ENCODE measurements around the gene HIVEP3.

Gene HIVEP3

DNA sequence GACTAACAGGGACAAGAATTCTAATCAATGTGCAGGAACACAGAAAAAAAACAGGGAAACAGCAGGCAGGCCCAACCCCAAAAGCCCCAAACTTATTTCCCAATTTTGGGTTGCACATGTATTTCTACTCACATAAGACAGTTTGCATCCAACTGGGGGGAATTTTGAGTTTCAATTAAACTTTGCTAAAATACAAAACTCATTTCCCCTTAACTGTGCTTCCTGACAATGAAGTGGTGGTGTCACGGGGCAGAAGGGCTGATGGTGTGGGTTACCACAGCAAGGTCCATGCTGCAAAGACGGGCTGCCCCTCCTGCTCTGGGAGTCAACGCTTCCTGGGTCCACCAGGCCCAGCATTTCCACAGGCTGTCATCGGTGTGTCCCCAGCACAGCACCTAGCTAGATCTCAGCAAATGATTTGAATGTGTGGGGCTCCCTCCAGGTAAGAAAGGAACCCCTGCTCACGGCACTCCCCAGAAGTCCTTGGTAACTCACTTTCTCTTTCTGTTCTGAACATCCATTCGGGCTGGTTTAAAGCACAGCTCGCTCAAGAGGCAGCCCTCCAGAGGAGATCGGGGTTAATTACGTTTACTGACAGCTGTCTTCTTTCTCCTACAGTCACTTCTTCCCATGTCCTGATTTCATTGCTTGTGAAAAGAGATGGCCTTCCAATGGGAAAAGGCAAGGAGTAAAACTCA is 27.4 kb downstream of the HIVEP3 start:
- peak; percentile 83 for DNase-seq

DNA sequence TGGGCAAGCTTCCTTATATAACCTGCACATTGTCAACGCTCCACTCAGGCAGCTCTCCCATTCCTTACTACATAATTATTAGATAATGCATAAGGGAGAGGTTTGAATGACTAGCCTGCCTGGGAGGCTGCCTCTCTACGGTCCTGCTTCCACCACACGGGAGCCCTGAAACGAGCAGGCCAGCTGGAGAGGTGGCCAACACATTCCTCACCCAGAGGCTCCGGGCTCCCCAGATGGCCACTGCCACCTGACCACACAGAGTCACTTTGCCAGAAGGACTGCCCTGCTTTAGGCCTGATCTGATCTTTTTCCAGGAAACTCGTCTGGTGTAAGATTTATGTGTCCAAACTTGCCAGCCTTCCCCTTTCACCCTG is 27.9 kb downstream of the HIVEP3 start:
- no peak for DNase-seq

DNA sequence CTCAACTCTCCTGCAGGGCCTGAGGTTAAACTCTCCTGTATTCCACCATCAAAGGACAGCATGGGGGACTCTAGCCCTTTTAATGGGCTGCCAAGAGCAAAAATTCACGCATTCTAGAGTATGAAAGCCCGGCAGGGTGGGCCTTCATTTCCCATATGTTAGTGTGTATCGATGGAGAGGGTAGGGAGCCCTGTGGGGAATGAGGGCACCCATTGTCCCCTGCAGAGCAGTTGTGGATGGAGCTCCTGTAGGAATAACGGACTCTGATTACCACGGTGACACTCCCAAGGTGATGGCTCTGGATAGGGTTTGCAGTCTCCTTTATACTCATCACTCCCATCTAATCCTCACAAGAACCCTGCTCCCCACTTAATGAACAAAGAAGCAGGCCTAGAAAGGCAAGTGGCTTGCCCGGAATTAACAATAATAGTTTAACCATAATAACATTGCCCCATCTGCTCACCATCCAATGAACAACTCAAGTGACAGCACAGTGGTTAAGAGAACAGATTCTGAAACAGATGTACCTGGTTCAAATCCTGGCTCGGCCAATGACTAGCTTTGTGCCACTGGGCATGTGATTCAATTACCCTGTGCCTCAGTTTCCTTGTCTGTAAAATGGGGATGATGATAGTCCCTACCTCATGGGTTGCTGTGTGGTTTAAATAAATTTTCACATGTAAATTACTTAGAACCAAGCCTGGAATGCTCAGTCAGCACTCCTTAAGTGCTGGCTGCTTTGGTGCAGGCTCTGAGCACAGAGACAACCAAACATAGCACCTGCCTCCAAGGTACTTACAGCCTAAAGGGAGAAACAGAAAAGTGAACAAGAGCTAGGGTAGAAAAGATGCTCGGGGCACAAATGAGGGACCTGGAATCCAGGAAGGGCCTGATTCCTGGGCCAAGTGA is 29.0 kb downstream of the HIVEP3 start:
- DNase-seq, result no peak

DNA sequence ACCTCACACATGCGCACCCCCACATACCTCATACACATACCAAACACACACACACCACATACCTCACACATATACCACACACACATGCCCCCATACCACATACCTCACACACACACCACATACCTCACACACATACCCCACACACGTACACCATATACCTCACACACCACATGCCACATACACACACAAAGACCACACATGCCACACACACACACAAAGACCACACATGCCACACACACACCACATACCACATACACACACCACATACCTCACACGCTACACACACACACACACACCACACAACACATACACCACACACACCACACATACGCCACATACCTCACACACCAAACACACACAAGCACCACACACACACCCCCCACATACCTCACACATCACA is 30.0 kb downstream of the HIVEP3 start:
- no peak for DNase-seq

DNA sequence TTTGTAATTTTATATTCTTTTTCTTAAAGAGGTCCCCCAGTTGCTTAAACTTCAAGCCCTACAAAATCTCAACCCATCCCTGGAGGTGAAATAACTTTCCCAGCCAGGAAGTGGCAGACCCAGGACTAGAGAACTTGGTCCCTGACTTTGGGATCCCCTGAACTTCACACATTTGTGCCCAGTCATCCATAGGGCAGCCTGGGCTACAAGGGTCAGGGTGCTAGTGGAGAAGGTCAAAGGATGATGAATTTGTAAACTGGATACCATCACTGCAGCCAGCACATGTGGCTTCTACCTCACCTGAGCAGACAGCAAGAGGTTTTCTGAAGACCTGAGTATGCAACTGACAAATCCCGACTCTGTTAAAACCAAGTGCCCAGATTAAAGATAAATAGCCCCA is 31.4 kb downstream of the HIVEP3 start:
- DNase-seq, result no peak

DNA sequence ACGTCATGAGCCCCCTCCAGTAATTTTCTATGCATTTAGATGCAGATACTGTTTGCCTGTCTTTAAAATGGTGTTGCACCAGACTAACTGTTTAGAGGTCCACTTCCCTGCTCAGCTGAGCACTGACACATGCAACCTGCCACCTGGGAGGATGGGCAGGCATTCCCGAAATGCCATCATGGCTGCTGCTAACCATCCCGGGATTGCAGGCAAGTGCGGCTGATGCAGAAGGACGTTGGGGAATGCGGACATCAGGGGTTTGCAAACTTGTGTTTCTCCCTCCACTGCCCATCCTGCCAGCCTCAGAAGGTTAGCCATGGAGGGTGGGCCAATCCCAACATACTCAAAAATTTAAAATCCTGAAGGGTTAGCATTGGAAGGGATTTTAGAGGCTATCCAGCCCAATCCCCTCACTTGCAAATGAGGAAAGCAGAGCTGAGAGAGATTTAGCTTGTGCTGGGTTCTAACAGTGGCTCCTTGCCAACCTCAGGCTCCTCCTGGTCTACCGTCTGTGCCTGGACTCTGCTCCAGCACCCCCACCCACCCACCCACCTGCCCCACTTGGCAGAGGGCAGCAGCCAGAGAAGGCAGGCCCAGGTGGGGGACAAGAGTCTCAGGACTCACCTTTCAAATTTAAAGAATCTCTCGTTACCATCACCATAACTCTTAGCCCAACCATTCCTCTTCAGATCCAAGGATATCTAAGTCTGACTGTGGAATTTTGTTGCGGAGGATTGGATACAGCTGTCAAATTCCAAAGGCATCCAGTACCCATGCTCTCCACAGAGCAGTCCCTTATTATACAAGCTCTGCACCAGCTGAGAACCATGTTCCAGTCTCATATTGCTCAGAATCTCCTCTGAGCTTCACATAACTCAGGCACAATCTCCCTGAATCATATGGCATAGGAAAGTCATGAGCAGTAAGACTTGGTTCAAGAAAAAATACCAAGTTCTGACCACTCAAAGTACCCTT is 34.2 kb downstream of the HIVEP3 start:
- DNase-seq, result no peak

DNA sequence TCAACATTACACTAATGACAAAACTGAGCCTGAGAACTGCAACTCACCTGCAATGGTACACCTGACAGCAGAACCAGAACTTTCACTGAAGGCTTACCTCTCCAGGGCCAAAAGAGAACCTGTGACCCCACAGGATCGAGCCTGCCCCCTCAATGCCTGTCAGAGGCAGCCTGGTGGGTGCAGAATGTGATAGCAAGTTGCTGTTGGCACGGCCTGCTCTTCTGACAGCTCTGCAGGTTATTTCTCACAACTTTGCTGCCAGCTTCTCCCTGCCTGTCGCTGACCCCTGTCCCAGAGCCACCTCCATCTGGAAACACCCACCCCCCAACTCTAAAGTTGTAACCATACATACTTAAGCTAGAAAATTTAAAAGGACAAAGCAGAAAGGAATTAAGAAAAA is 35.2 kb downstream of the HIVEP3 start:
- DNase-seq, result no peak

DNA sequence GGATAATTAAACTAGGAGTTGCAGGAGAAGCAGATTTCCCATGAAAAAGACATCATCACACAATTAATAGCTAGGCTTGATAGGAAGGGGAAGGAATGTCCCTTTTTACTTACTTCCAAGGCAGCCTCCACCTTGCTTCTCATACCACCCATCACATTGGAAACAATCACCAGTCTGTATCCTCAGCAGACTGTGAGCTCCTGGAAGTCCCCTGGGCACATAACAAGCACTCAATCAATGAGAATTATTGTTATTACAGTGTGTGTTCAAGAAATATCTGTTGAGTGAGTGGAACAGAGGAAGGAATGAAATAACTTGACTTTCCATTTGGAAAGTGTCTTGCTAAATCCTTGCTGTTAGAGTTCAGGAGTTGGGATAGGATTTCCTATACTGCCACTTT is 36.2 kb downstream of the HIVEP3 start:
- DNase-seq, result no peak

DNA sequence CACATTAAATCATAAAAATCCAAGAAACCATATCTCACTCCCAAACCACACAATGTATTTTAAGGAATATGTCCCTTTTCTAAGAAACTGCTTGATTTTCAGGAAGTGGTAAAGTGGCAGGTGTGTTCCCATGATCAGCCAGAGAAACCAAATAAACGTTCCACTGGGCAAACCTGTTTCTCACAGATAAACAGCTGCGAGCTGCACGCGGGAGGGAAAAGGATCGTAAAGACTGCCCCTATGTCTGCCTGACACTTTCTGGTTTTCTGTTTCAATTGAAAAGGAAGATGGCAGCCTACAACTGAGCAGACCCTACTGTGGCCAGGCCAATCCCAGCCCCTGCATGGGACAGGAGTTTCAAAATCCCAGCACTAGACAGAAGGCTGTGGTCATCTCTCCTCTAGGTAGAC is 36.6 kb downstream of the HIVEP3 start:
- DNase-seq, result peak; percentile 93

DNA sequence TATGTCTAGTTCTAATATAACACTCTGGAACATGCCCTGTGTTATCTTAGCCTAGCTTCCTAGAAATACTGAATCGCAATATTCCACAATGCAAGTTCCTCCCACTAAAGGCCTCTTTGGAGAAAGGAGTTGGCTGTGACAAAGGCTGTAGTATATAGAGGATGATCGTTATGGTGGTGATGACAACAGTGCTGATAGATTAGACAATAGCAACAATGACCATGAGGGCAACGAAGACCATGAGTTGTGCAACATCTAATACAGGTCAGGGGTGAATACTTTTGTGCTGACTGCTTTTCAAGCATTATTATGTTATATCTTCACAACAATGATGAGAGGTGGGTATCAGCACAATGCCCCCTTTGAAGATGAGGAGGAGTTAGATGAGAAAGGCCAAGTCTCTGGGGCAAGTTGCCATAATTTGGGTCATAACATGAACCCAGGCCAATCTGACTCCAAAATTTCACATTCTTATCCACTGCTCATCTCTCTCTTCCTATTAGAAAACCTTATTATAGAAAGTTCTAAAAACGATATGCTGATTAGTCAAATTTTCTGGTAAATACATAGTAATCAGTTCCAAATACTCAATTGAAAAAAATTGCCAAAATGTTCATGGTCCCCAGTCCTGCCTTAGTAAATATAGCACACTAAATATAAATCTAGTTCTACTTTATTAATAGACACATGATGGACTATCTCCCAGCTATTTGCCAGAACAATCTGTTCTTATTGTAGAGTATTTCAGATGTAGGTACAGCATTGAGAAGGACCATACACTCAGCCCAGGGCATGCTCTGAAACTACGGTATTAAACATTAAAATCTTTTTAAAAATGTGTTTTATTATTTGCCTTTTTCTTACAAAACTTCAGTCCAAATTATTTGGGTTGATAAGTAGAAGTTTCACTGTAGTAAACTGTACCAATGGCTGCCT is 37.5 kb downstream of the HIVEP3 start:
- DNase-seq, result no peak

DNA sequence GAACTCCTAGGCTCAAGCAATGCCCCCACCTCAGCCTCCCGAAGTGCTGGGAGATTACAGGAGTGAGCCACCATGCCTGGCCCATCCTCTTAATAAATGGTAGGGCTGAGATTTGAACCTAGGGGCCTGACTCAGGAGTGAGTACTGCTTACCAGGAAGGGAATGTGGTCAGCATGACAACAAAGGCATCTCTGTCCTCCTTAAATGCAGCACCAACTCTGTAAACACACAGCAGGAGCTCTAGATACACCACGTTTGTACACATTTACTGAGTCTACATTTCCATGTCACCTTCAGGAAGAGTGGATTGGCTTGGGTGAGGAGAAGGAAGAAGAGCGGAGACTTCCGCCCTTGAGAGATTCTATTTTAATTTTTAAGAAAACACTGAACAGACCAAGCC is 38.5 kb downstream of the HIVEP3 start:
- no peak for DNase-seq

DNA sequence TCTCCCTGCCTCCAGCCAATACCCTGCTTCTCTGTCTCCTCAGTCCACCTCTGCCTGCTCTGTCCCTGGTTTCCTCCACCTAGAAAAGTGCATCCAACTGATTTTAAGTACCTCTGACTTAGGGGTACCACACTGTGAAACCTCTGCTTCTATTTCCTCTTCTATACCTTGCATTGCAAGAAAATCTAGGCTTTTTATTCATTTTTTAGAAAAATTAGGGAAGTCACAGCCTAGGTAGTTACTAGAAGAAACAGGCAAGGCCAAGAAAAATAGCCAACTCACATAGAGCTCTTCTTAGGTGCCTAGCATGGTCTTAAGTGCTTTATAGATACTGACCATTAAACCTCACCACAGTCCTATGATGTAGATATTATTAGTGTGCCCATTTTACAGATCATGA is 39.1 kb downstream of the HIVEP3 start:
- no peak for DNase-seq

DNA sequence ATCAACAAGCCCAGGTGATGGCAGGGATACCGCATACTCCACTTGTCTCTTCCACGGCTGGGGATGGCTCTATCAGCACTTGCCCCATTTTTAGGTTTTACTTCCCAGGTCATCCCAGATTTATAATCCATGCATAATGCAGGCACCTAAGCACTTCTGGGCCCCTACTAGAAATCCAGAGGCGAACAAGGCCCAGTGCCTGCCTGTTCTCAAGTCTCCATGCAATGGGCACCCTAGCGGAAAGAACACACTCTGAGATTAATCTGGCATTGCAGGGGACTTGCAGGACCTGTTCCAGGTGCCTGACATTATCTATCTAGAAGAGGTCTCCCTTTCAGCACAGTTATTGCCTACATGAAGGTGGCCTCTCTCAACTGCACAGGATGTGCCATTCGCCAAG is 39.8 kb downstream of the HIVEP3 start:
- DNase-seq, result no peak

DNA sequence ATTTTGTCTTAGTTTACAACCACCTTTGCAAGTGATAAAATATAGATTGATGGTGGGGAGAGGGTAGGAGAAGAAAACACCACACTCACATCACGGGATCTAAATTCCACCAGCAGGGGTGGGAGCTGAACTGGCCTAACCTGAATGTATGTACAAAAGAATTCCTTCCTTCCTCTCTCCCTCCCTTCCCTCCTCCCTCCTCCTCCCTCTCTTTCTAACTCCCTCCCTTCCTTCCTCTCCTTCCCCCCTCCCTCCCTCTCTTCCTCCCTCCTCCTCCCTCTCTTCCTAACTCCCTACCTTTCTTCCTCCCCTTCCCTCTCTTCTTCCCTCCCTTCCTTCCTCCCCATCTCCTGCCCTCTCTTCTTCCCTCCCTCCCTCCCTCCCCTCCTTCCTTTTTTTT is 40.2 kb downstream of the HIVEP3 start:
- DNase-seq, result no peak

DNA sequence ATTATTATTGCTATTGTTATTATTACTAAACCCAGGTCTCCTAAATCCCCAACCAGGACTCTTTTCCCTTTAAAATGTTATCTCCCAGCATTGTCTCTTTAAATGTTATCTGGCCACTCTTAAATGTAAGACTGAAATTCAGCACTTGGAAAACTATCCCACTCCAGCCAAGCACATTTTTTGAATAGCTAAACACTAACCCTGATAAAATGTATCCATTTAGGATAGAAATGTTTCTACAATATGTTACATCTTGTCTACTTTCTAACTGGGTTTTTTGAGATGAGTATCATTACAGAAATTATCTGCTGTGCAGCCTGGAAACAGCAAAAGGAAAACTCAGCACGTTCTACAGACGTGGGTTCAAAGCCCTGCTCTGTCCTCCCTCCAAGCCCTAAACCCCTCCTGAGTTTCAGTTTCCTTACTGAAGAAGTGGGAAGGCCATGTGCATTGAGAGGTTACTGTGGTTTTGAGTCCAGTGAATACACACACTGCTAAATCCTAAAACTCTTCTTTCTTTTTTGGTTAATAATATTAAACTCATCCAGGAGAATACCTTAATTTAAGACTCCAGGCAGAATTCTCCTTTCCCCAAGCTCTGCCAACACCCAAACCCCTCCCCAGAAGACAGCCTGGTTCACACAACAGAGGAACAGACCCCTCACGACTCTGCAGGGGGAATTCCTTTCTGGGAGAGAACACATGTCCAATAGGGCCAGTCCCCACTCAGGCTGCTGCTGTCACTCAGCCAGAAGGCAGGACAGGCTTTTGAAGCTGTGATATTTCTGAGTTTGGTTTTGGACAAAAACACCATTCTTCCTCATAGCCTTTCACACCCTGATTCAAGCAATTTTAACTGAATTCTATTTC is 41.9 kb downstream of the HIVEP3 start:
- no peak for DNase-seq

DNA sequence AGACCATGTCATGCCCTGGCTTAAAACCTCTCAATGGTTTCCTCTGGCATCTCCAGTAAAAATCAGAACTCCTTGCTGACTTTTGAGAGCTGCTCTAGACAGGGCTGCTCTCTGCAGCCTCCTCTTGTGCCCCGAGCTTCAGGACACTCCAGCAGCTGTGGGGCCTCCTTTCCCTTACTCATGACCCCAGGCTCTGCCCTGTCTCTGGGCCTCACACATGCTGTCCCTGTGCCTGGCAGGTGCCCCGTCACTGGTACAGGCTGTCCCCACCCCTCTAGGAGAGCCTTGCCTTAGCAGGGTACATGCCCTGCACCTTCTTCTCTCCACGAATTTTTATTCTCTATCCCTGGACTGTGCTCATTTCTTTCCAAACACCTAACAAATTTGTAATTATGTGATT is 43.2 kb downstream of the HIVEP3 start:
- DNase-seq, result no peak

DNA sequence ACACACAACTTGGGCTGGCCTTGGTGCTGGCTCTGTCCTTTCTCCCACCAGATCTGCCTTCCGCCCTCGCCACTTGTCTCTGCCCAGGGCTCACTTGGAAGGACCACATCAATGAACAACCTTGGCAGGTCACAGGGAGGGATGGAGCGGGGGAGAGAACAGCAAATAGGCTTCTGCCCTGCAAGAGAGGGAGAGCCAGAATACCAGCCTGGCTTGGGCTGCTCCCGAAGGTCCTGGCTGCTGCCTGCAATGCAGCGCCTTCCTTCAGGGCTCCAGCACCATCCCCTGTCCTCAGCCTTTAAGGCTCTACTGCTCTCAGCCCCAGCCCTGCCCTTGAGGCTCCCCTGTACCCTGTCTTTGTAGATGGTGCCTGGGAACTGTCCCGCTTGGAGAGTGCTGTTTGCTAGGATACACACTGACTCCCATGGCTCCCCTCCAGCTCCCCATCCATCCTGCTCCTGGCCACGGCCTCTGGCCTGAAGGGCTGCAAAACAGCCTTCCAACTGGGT is 43.8 kb downstream of the HIVEP3 start:
- no peak for DNase-seq

DNA sequence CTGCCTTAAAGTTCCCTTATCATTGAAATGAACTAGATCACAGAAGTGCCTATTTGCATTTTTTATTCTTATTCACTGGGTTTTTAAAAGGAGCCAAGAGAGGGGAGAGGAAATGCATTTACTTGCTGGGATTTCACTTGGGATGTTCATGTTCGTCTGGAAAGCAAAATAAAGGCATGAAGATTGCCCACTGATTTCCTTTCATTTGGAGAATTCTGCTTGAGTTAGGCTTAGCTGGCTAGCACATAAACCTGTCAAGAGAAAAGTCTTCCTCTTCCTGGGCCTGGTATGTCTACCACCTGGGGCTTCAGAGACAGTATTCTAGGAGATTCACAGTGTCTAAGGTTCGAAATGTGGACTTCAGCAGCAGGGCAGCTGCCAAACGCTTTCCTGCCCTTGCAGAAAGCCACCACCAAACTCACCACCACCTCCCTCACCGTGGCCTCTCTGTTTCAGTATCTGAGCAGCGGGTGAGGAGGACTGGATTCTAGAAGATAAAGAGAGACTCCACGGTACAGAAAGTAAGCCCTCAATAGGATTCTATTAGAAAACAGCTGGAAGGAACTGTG is 44.5 kb downstream of the HIVEP3 start:
- DNase-seq, result no peak

DNA sequence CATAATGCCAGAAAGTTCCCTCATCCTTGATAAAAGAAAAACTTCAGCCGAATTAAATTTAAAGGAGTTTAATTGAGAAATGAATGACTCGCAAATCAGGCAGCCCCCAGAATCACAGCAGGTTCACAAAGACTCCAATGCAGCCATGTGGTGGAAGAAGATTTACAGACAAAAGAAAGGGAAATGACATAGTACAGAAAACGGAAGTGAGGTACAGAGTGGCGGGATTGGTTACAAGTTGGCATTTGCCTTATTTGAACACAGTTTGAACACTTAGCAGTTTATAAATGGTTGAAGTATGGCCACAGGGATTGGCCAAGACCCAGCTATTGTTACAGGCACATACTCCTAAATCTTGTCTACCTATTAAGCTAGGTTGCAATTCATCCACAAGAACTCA is 46.6 kb downstream of the HIVEP3 start:
- peak; percentile 43 for DNase-seq

DNA sequence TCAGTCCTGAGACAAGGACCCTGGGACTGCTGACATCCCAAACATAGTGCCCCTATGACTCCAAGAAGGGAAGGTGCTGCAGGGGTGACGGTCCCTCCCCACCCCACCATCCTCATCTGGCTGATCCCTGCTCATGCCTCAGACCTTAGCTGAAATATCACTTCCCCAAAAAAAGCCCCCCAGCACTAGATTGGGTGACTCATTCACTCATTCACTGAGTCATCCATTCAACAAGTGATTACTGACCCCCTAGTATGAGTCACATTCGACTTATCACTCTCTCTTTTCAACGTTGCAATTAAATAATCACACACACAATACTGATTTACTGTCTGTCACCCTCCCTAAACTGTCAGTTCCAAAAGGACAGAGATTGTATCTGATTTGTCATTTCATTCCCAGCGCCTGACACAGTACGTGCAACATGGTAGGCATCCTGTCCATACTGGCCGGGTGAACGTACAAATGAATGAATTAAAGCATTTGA is 48.6 kb downstream of the HIVEP3 start:
- DNase-seq, result peak; percentile 54
